ENCODE data around the gene HNRNPM.

HNRNPM gene, protein sequence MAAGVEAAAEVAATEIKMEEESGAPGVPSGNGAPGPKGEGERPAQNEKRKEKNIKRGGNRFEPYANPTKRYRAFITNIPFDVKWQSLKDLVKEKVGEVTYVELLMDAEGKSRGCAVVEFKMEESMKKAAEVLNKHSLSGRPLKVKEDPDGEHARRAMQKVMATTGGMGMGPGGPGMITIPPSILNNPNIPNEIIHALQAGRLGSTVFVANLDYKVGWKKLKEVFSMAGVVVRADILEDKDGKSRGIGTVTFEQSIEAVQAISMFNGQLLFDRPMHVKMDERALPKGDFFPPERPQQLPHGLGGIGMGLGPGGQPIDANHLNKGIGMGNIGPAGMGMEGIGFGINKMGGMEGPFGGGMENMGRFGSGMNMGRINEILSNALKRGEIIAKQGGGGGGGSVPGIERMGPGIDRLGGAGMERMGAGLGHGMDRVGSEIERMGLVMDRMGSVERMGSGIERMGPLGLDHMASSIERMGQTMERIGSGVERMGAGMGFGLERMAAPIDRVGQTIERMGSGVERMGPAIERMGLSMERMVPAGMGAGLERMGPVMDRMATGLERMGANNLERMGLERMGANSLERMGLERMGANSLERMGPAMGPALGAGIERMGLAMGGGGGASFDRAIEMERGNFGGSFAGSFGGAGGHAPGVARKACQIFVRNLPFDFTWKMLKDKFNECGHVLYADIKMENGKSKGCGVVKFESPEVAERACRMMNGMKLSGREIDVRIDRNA

DNA sequence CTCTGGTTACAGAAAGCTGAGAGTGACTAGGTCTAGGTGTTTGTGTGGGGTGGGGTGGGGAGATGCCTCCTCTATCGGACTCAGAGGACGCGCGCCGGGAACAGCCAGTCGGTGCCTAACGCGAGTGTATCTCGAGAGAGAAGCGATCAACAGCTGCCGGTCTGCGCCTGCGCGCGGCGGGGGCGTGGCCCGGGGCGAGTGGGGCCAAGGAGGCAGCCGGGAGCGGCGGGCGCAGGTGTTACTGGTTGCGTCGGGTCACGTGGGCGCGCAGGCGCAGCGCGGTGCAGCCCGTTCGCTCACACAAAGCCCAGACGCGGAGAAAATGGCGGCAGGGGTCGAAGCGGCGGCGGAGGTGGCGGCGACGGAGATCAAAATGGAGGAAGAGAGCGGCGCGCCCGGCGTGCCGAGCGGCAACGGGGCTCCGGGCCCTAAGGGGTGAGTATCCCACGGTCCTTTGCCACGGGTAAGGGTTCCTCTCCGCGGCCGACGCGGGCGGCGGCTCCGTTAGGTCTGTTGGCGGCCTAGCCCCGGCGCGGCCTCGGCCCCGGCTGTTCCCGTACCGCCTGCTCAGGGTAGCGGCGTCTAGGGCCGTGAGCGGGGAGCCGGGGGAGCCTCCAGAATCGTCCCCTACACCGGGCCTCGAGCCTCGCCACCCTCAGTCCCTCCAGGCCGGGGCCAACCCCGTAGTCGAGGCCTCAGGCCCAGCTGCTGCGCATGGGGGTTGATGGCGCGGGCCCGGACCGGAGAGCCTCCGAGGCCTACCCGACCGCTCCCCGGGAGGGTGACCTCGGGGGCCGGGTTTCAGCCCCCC lies at the start of gene HNRNPM:
Gene HNRNPM, plus strand, starts transcription at position 299 of the 811 bp plus-strand sequence. Its CDS starts 24 bp downstream, at position 323.
- no peak for TF ChIP-seq EZH2phosphoT487 (IDR thresholded peaks at IDR 0.05; ENCODE audit: borderline replicate concordance)
- TF ChIP-seq, protein P1, sequence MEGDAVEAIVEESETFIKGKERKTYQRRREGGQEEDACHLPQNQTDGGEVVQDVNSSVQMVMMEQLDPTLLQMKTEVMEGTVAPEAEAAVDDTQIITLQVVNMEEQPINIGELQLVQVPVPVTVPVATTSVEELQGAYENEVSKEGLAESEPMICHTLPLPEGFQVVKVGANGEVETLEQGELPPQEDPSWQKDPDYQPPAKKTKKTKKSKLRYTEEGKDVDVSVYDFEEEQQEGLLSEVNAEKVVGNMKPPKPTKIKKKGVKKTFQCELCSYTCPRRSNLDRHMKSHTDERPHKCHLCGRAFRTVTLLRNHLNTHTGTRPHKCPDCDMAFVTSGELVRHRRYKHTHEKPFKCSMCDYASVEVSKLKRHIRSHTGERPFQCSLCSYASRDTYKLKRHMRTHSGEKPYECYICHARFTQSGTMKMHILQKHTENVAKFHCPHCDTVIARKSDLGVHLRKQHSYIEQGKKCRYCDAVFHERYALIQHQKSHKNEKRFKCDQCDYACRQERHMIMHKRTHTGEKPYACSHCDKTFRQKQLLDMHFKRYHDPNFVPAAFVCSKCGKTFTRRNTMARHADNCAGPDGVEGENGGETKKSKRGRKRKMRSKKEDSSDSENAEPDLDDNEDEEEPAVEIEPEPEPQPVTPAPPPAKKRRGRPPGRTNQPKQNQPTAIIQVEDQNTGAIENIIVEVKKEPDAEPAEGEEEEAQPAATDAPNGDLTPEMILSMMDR (conservative IDR thresholded peaks at IDR 0.05; ENCODE audit: low read length): no peak
- H4K20me1 ChIP-seq (ENCODE audit: insufficient read depth, low read length, poor library complexity, severe bottlenecking): peaks cover 46% of the 10 kb centered on the region
- no peaks in the 10 kb centered on the region for H3K9me3 ChIP-seq (ENCODE audit: insufficient read depth, low read depth, low read length)
- peaks cover 10% of the 10 kb centered on the region for H3K27me3 ChIP-seq (ENCODE audit: insufficient read depth, low read length, poor library complexity, severe bottlenecking)
- H3K36me3 ChIP-seq (ENCODE audit: insufficient read depth, low read length): peaks cover 12% of the 10 kb centered on the region; the same call in 1 of the 2 replicates
- H3K4me2 ChIP-seq (ENCODE audit: low read depth, low read length, poor library complexity, severe bottlenecking): peak within 1 kb of the TSS; percentile 99
- H3K9me2 ChIP-seq (replicated peaks; ENCODE audit: low read depth, low read length): no peaks in the 10 kb centered on the region
- H3K79me2 ChIP-seq (ENCODE audit: insufficient read depth, low read length): peaks cover 51% of the 10 kb centered on the region
- H3K4me3 ChIP-seq (ENCODE audit: low read length, poor library complexity, severe bottlenecking): peak within 1 kb of the TSS; percentile 95
- H3K4me1 ChIP-seq (ENCODE audit: insufficient read depth, low read length, poor library complexity, severe bottlenecking): peaks cover 26% of the 10 kb centered on the region
- peak within 1 kb of the TSS; percentile 98 for H2AFZ ChIP-seq (ENCODE audit: low read length)
- H3F3A ChIP-seq (ENCODE audit: low read depth): no peaks in the 10 kb centered on the region
- H3K9ac ChIP-seq (ENCODE audit: low read depth, low read length, poor library complexity, severe bottlenecking): peak within 1 kb of the TSS; percentile 99

- H3K9me3 ChIP-seq (ENCODE audit: insufficient read depth, low read depth, low read length): no peaks in the 10 kb centered on the region
- H3K4me2 ChIP-seq (ENCODE audit: low read depth, low read length, poor library complexity, severe bottlenecking): no peak overlapping the region
- TF ChIP-seq, protein P1 (conservative IDR thresholded peaks at IDR 0.05; ENCODE audit: low read length): no peak
- TF ChIP-seq EZH2phosphoT487 (IDR thresholded peaks at IDR 0.05; ENCODE audit: borderline replicate concordance): no peak
- H3K9ac ChIP-seq (ENCODE audit: low read depth, low read length, poor library complexity, severe bottlenecking): no peak overlapping the region
- no peaks in the 10 kb centered on the region for H3K27me3 ChIP-seq (ENCODE audit: insufficient read depth, low read length, poor library complexity, severe bottlenecking)
- peaks cover 26% of the 10 kb centered on the region for H3K4me1 ChIP-seq (ENCODE audit: insufficient read depth, low read length, poor library complexity, severe bottlenecking)
- H3K9me2 ChIP-seq (replicated peaks; ENCODE audit: low read depth, low read length): no peaks in the 10 kb centered on the region
- peaks cover 61% of the 10 kb centered on the region for H4K20me1 ChIP-seq (ENCODE audit: insufficient read depth, low read length, poor library complexity, severe bottlenecking)
- H2AFZ ChIP-seq (ENCODE audit: low read length): no peak overlapping the region
- H3K36me3 ChIP-seq (ENCODE audit: insufficient read depth, low read length): peaks cover 9% of the 10 kb centered on the region; the same call in 1 of the 2 replicates
- H3F3A ChIP-seq (ENCODE audit: low read depth): no peaks in the 10 kb centered on the region
- peaks cover 86% of the 10 kb centered on the region for H3K79me2 ChIP-seq (ENCODE audit: insufficient read depth, low read length)
- H3K4me3 ChIP-seq (ENCODE audit: low read length, poor library complexity, severe bottlenecking): no peak overlapping the region
Observed at GRCh38 chr19:8395621-8396082, 49.1 kb upstream of the HNRNPM start.

GRCh38 chr19:8396185-8396562 lies 48.6 kb upstream of the HNRNPM start:
- no peaks in the 10 kb centered on the region for H3K9me2 ChIP-seq (replicated peaks; ENCODE audit: low read depth, low read length)
- H3K4me2 ChIP-seq (ENCODE audit: low read depth, low read length, poor library complexity, severe bottlenecking): no peak overlapping the region
- H3K79me2 ChIP-seq (ENCODE audit: insufficient read depth, low read length): peaks cover 83% of the 10 kb centered on the region
- peaks cover 57% of the 10 kb centered on the region for H4K20me1 ChIP-seq (ENCODE audit: insufficient read depth, low read length, poor library complexity, severe bottlenecking)
- H3K4me3 ChIP-seq (ENCODE audit: low read length, poor library complexity, severe bottlenecking): no peak overlapping the region
- H3K36me3 ChIP-seq (ENCODE audit: insufficient read depth, low read length): peaks cover 9% of the 10 kb centered on the region; the same call in 1 of the 2 replicates
- H2AFZ ChIP-seq (ENCODE audit: low read length): no peak overlapping the region
- H3K27me3 ChIP-seq (ENCODE audit: insufficient read depth, low read length, poor library complexity, severe bottlenecking): no peaks in the 10 kb centered on the region
- no peak overlapping the region for H3K9ac ChIP-seq (ENCODE audit: low read depth, low read length, poor library complexity, severe bottlenecking)
- H3K9me3 ChIP-seq (ENCODE audit: insufficient read depth, low read depth, low read length): no peaks in the 10 kb centered on the region
- peaks cover 23% of the 10 kb centered on the region for H3K4me1 ChIP-seq (ENCODE audit: insufficient read depth, low read length, poor library complexity, severe bottlenecking)
- TF ChIP-seq EZH2phosphoT487 (IDR thresholded peaks at IDR 0.05; ENCODE audit: borderline replicate concordance): no peak
- TF ChIP-seq, protein P1 (conservative IDR thresholded peaks at IDR 0.05; ENCODE audit: low read length): no peak
- H3F3A ChIP-seq (ENCODE audit: low read depth): no peaks in the 10 kb centered on the region
